Measurements from ENCODE around the gene SLC41A3.

GRCh38 chr3:126049289-126050049 is 34.5 kb downstream of the SLC41A3 start:
- TF ChIP-seq CTCF (IDR thresholded peaks at IDR 0.05): no peak
- no peak for TF ChIP-seq ZFX (IDR thresholded peaks at IDR 0.05; ENCODE audit: borderline replicate concordance)

Measured in 22Rv1 (cell line).